Measurements from ENCODE around the gene RPL28.

DNA sequence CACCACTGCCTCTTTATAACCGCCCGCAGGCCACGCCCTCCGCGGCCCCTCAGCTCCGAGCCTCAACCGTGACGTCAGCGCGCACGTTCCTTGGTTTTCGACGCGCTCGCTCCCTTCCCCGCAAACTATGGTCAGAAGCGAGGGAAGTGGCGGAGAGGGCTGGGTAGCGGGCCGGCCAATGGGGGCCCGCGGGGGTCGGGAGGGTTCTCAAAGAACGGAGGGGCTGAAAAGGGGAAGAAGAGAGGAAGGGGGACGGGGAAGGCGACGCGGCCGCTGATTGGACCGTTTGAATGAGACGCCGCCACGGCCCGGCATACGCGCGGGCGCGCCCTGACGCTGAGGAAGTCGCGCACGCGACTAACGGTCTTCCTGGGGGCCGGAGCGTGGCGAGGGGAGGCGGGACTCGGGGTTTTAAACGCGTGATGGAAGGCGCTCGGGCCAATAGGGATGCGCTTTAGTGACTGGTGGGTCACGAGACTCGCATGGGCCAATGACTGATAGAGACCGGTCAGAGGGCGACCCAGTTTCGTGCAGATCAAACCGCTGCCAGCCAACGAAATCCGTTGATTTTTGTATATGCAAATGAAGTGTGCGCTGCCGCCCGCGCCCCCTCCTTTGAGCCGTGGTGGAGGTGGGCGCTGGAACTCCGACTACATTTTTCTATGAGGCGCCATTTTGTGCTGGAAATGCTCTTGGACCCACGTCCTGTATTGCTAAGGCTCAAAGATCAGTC lies 22.2 kb downstream of the RPL28 start:
- TF ChIP-seq, protein P1, sequence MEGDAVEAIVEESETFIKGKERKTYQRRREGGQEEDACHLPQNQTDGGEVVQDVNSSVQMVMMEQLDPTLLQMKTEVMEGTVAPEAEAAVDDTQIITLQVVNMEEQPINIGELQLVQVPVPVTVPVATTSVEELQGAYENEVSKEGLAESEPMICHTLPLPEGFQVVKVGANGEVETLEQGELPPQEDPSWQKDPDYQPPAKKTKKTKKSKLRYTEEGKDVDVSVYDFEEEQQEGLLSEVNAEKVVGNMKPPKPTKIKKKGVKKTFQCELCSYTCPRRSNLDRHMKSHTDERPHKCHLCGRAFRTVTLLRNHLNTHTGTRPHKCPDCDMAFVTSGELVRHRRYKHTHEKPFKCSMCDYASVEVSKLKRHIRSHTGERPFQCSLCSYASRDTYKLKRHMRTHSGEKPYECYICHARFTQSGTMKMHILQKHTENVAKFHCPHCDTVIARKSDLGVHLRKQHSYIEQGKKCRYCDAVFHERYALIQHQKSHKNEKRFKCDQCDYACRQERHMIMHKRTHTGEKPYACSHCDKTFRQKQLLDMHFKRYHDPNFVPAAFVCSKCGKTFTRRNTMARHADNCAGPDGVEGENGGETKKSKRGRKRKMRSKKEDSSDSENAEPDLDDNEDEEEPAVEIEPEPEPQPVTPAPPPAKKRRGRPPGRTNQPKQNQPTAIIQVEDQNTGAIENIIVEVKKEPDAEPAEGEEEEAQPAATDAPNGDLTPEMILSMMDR (conservative IDR thresholded peaks at IDR 0.05; ENCODE audit: low read depth, low read length): 0 out of 2 replicates have a peak, but pooled peaks have one; percentile 3
- TF ChIP-seq RAD21 (IDR thresholded peaks at IDR 0.05; ENCODE audit: low read length): no peak
- TF ChIP-seq, protein P2, sequence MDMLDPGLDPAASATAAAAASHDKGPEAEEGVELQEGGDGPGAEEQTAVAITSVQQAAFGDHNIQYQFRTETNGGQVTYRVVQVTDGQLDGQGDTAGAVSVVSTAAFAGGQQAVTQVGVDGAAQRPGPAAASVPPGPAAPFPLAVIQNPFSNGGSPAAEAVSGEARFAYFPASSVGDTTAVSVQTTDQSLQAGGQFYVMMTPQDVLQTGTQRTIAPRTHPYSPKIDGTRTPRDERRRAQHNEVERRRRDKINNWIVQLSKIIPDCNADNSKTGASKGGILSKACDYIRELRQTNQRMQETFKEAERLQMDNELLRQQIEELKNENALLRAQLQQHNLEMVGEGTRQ (IDR thresholded peaks at IDR 0.05; ENCODE audit: low read depth, low read length): peak; percentile 97
- no peak for TF ChIP-seq POLR2A (IDR thresholded peaks at IDR 0.05; ENCODE audit: low read depth, low read length)
- TF ChIP-seq, protein P3, sequence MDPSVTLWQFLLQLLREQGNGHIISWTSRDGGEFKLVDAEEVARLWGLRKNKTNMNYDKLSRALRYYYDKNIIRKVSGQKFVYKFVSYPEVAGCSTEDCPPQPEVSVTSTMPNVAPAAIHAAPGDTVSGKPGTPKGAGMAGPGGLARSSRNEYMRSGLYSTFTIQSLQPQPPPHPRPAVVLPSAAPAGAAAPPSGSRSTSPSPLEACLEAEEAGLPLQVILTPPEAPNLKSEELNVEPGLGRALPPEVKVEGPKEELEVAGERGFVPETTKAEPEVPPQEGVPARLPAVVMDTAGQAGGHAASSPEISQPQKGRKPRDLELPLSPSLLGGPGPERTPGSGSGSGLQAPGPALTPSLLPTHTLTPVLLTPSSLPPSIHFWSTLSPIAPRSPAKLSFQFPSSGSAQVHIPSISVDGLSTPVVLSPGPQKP (IDR thresholded peaks at IDR 0.05; ENCODE audit: borderline replicate concordance, low read depth, low read length): no peak
- no peak for TF ChIP-seq SMC3 (IDR thresholded peaks at IDR 0.05; ENCODE audit: low read depth, low read length)
- TF ChIP-seq FOS (IDR thresholded peaks at IDR 0.05; ENCODE audit: low read depth, low read length): no peak
- no peak for TF ChIP-seq CEBPB (IDR thresholded peaks at IDR 0.05; ENCODE audit: low read depth, low read length)
- TF ChIP-seq BHLHE40 (IDR thresholded peaks at IDR 0.05; ENCODE audit: low read depth, low read length): peak; percentile 97
- peak; percentile 67; the same call in 1 of the 2 replicates for TF ChIP-seq MXI1 (IDR thresholded peaks at IDR 0.05; ENCODE audit: borderline replicate concordance, low read depth, low read length)
- peak; percentile 98 for TF ChIP-seq MAZ (IDR thresholded peaks at IDR 0.05; ENCODE audit: borderline replicate concordance, low read depth, low read length)
- no peak for TF ChIP-seq MAFK (IDR thresholded peaks at IDR 0.05; ENCODE audit: low read depth, low read length)
- TF ChIP-seq RFX5 (IDR thresholded peaks at IDR 0.05; ENCODE audit: low read depth, low read length): no peak

Measured in IMR-90 (cell line).